Central memory CD8-positive, alpha-beta T cell (primary cell): ENCODE data around the gene SCYGR3.

ENCODE experiments used
- ATAC-seq: fragments of 150-1000 bp; cut with Tn5 transposase; replicated peaks from 2 replicates; pipeline ENCODE4 v1.10.0; 2022; ENCODE audit warnings: mild to moderate bottlenecking, moderate FRiP score, moderate number of reproducible peaks; ENCODE audit not compliant: poor library complexity, severe bottlenecking; ENCODE audit errors: extremely low read depth
- DNase-seq, 2 donors: peaks; one replicate each; pipeline ENCODE4 v3.0.0; 2021; ENCODE audit warnings: low spot score in 2 of 2
- H3K27ac Mint-ChIP-seq: one replicate; pipeline ENCODE4 v1.8.0; 2022; ENCODE audit warnings: low read depth, mild to moderate bottlenecking, moderate library complexity, mixed read lengths
- H3K27me3 Mint-ChIP-seq: one replicate; pipeline ENCODE4 v1.8.0; 2022; ENCODE audit warnings: mixed read lengths
- H3K36me3 Mint-ChIP-seq: one replicate; pipeline ENCODE4 v1.8.0; 2022; ENCODE audit warnings: mild to moderate bottlenecking, moderate library complexity, mixed read lengths; ENCODE audit not compliant: insufficient read depth
- H3K4me1 Mint-ChIP-seq: one replicate; pipeline ENCODE4 v1.8.0; 2022; ENCODE audit warnings: mixed read lengths
- H3K4me3 Mint-ChIP-seq: one replicate; pipeline ENCODE4 v1.8.0; 2022; ENCODE audit warnings: mild to moderate bottlenecking, moderate library complexity, mixed read lengths
- H3K9me3 Mint-ChIP-seq: one replicate; pipeline ENCODE4 v1.8.0; 2022; ENCODE audit warnings: mixed read lengths

Gene SCYGR3

GRCh38 chr2:227627769-227628168 lies 13.1 kb upstream of the SCYGR3 start:
- ATAC-seq (no peak), DNase-seq (no peak)
- H3K27ac Mint-ChIP-seq, result no peak overlapping the region
- peaks cover 38% of the 10 kb centered on the region for H3K27me3 Mint-ChIP-seq
- no peaks in the 10 kb centered on the region for H3K9me3 Mint-ChIP-seq
- H3K4me3 Mint-ChIP-seq, result no peak overlapping the region
- no peaks in the 10 kb centered on the region for H3K4me1 Mint-ChIP-seq
- H3K36me3 Mint-ChIP-seq, result no peaks in the 10 kb centered on the region

- H3K27ac Mint-ChIP-seq, result no peak overlapping the region
- no peaks in the 10 kb centered on the region for H3K4me1 Mint-ChIP-seq
- DNase-seq (no peak), ATAC-seq (no peak)
- peaks cover 40% of the 10 kb centered on the region for H3K27me3 Mint-ChIP-seq
- no peaks in the 10 kb centered on the region for H3K36me3 Mint-ChIP-seq
- no peaks in the 10 kb centered on the region for H3K9me3 Mint-ChIP-seq
- H3K4me3 Mint-ChIP-seq, result no peak overlapping the region
These were observed 12.0 kb upstream of the SCYGR3 start for GRCh38 chr2:227626580-227627151.

- no peaks in the 10 kb centered on the region for H3K4me1 Mint-ChIP-seq
- no peaks in the 10 kb centered on the region for H3K36me3 Mint-ChIP-seq
- peaks cover 34% of the 10 kb centered on the region for H3K27me3 Mint-ChIP-seq
- no peaks in the 10 kb centered on the region for H3K9me3 Mint-ChIP-seq
- DNase-seq, result no peak
- no peak overlapping the region for H3K27ac Mint-ChIP-seq
- H3K4me3 Mint-ChIP-seq, result no peak overlapping the region
- ATAC-seq, result no peak
These were observed 10.8 kb upstream of the SCYGR3 start for GRCh38 chr2:227625420-227625819.

GRCh38 chr2:227623226-227623625 lies 8.6 kb upstream of the SCYGR3 start:
- H3K36me3 Mint-ChIP-seq, result no peaks in the 10 kb centered on the region
- DNase-seq, result no peak
- no peak overlapping the region for H3K4me3 Mint-ChIP-seq
- no peak for ATAC-seq
- H3K4me1 Mint-ChIP-seq, result no peaks in the 10 kb centered on the region
- H3K27me3 Mint-ChIP-seq, result peaks cover 23% of the 10 kb centered on the region
- H3K27ac Mint-ChIP-seq, result no peak overlapping the region
- H3K9me3 Mint-ChIP-seq, result no peaks in the 10 kb centered on the region

DNA sequence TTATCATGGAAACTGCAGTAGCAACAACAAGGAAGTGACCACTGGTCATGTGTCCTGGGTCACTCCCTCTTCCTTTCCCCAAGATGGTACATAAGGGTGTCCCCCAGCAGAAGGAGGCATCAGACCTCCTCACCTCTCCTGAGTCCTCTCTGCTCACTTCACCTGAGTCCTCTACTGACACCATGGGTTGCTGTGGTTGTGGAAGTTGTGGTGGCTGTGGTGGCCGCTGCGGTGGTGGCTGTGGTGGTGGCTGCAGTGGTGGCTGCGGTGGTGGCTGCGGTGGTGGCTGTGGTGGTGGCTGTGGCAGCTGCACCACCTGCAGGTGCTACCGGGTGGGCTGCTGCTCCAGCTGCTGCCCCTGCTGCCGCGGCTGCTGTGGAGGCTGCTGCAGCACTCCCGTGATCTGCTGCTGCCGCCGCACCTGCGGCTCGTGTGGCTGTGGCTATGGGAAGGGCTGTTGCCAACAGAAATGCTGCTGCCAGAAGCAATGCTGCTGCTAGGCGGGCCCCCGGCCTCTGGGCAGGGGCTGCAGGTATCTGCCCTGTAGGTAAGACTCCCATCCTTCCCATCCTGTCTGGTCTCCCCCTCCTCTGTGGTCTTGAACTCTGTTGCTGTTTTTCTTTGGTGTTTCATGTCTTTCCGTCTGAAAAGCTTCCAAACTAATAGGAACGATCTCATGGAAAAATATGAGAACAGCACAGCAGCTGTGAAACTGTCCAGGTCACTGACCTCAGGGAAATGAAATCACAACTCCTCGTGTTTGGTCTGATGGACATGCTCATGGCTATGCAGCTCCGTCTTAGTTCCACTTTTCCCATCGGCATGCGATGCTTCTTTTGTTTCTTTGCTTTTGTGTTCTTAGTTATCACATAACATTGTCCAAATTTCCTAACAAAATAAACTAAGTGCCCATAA lies 2.9 kb upstream of the SCYGR3 start, which contains the start of gene SCYGR4:
SCYGR4 (plus strand) TSS at position 183 of the 915 bp plus-strand sequence; CDS start at position 183, 0 bp downstream.
- H3K4me3 Mint-ChIP-seq, result no peak within 1 kb of the TSS
- peaks cover 33% of the 10 kb centered on the region for H3K27me3 Mint-ChIP-seq
- no peaks in the 10 kb centered on the region for H3K4me1 Mint-ChIP-seq
- no peak for DNase-seq
- no peak for ATAC-seq
- H3K36me3 Mint-ChIP-seq, result no peaks in the 10 kb centered on the region
- no peaks in the 10 kb centered on the region for H3K9me3 Mint-ChIP-seq
- no peak within 1 kb of the TSS for H3K27ac Mint-ChIP-seq

GRCh38 chr2:227616631-227617030 lies 2.0 kb upstream of the SCYGR3 start:
- Mint-ChIP-seq H3K4me1 (no peaks in the 10 kb centered on the region), H3K4me3 (no peak overlapping the region), H3K27ac (no peak overlapping the region), H3K36me3 (no peaks in the 10 kb centered on the region), H3K9me3 (no peaks in the 10 kb centered on the region), H3K27me3 (peaks cover 39% of the 10 kb centered on the region)
- DNase-seq (no peak), ATAC-seq (no peak)

- H3K4me1 Mint-ChIP-seq, result no peaks in the 10 kb centered on the region
- ATAC-seq, result no peak
- no peaks in the 10 kb centered on the region for H3K9me3 Mint-ChIP-seq
- no peaks in the 10 kb centered on the region for H3K36me3 Mint-ChIP-seq
- no peak overlapping the region for H3K27ac Mint-ChIP-seq
- no peak for DNase-seq
- H3K27me3 Mint-ChIP-seq, result peaks cover 36% of the 10 kb centered on the region
- no peak overlapping the region for H3K4me3 Mint-ChIP-seq
These were observed 1.3 kb upstream of the SCYGR3 start for GRCh38 chr2:227615906-227616305.

DNA sequence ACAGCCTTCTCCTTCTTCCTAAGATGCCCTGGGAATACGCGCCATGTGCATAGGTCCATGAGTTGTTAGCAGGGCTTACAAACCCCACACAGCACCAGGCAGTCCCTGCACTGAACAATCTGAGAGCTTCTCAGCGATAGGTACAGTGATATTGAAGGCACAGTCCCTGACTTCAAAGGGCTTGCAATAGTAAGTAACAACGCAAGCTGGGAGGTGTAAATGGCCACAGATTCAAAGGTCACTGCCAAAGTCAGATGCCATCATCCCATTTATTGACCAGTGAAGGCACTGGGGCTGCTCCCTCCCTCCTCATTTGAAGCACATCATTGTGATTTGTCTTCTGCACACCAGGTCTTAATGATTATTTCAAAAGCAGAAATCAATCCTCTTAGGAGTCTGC lies 541 bp upstream of the SCYGR3 start:
- no peak overlapping the region for H3K27ac Mint-ChIP-seq
- H3K4me1 Mint-ChIP-seq, result peaks cover 2% of the 10 kb centered on the region
- no peaks in the 10 kb centered on the region for H3K36me3 Mint-ChIP-seq
- H3K9me3 Mint-ChIP-seq, result no peaks in the 10 kb centered on the region
- ATAC-seq (no peak), DNase-seq (no peak)
- H3K4me3 Mint-ChIP-seq, result no peak overlapping the region
- H3K27me3 Mint-ChIP-seq, result peaks cover 40% of the 10 kb centered on the region

- Mint-ChIP-seq H3K36me3 (no peaks in the 10 kb centered on the region), H3K9me3 (no peaks in the 10 kb centered on the region), H3K4me3 (no peak overlapping the region), H3K4me1 (peaks cover 6% of the 10 kb centered on the region), H3K27ac (no peak overlapping the region), H3K27me3 (peaks cover 49% of the 10 kb centered on the region)
- DNase-seq, result no peak
- no peak for ATAC-seq
These were observed 394 bp downstream of the SCYGR3 start for GRCh38 chr2:227614246-227614645.

GRCh38 chr2:227613272-227613660 lies 1.4 kb downstream of the SCYGR3 start:
- DNase-seq (no peak), ATAC-seq (no peak)
- peaks cover 49% of the 10 kb centered on the region for H3K27me3 Mint-ChIP-seq

DNA sequence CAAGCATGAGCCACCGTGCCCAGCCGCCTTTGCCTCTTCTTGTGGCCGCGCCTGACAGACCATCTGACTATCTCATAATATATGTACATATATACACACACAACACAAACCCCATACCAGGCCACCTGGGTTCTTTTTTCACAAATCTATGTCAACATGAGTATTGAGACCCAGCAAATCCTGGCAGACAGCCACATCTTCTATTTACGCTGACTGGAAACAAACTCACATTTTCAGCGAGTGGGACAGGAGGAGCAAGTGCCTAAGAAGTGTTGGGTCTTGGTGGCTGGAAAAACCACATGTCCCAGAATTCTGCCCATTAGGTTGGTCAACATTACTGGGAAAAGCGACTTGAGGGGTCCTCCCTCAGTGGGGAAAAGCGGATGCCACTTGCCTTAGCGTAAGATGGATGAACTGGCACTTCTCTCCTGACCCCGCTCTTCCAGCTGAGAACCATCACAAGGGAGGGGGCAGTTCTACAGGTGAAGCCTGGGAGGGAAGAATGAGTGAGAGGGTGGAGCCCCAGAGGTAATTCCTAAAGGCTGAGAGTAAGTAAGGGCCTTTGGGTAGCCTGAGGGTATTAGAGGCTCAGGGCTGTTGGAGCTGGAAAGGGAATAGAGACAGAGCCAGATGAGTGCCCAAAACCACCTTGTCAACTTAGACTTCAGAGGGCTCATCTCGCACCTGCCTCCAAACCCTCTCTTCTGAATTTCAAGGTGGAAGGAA lies 1.9 kb downstream of the SCYGR3 start:
- H3K27me3 Mint-ChIP-seq, result peaks cover 49% of the 10 kb centered on the region
- no peak for DNase-seq
- peaks cover 2% of the 10 kb centered on the region for H3K36me3 Mint-ChIP-seq
- no peak overlapping the region for H3K4me3 Mint-ChIP-seq
- H3K9me3 Mint-ChIP-seq, result no peaks in the 10 kb centered on the region
- H3K4me1 Mint-ChIP-seq, result peaks cover 19% of the 10 kb centered on the region
- no peak overlapping the region for H3K27ac Mint-ChIP-seq
- no peak for ATAC-seq

More at GRCh38 chr2:227613272-227613660, 1.4 kb downstream of the SCYGR3 start:
- Mint-ChIP-seq H3K27ac (no peak overlapping the region), H3K36me3 (peaks cover 2% of the 10 kb centered on the region), H3K9me3 (no peaks in the 10 kb centered on the region), H3K4me1 (peaks cover 16% of the 10 kb centered on the region), H3K4me3 (no peak overlapping the region)

DNA sequence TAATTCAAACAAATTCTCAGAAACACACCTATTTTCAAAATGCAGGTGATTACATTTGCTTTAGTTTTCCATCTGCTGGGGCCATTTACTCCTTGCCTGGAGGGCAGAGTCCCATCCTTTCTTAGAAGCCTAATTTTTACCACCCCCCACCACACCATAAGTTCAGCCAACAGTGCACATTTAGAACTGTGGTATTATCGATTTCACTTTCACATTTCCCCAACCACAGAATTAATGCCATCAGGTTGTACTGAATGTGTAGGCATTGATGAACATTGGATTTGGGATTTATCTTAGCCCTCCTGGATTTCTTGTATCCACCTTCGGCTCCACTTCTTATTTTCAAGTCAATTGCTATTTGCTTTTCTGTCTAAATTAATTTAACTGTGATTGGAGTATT lies 4.5 kb downstream of the SCYGR3 start:
- H3K4me1 Mint-ChIP-seq, result peaks cover 19% of the 10 kb centered on the region

More for the DNA sequence above, 4.5 kb downstream of the SCYGR3 start:
- Mint-ChIP-seq H3K9me3 (no peaks in the 10 kb centered on the region), H3K36me3 (peaks cover 2% of the 10 kb centered on the region), H3K27ac (no peak overlapping the region), H3K4me3 (no peak overlapping the region), H3K27me3 (peaks cover 47% of the 10 kb centered on the region)
- ATAC-seq (no peak), DNase-seq (no peak)
